T47D (cell line): Measurements from ENCODE around the gene LYRM1.

Source experiments
- DNase-seq, 2 experiments: peaks; one replicate each; pipeline versions ENCODE4 v3.0.0 to v3.0.0-alpha.2; 2011 to 2012; ENCODE audit warnings: low read depth in 1 of 2, low spot score in 1 of 2
- JUND ChIP-seq: IDR thresholded peaks from 2 replicates; pipeline ENCODE4 v1.6.1; 2012; ENCODE audit warnings: low read depth
- in situ Hi-C: cut with HindIII; loops from 2 replicates; pipeline ENCODE4 v1.10.0; 2016; ENCODE audit warnings: low sequenced_read_pairs, low pct_unique_long_range_greater_than_20kb

The LYRM1 gene

DNA sequence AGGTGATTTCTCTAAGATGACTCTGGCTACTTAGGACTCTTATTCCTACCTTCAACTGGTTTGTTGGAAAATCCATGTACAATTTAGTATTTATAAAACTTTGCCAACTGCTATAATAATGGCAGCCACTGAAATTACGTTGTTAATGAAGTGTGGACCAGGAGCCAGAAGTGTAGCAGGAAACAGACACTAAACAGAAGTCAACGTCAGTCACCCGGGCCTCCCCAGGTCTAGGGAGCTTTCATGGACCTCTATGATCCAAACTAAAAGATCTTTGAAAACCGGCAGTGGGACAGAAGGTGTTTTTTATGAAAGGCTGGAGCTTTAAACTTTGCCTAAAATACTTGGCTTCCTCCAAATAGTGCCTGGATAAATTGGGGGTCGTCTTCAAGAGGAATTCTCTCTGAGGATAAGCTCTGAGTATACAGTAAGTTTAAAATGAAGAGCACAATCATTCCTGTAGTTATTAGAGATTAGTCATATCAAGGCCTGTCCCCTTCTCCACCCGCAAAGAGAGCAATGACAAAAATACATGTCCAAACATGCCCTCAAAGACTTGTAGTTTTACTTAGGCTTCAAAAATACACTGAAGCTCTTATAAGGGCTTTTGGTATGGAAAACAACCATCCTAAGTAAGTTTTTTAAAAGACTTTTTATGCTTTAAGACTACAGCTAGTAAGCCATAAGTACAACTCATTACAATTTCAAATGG lies 35.0 kb upstream of the LYRM1 start:
- no peak for TF ChIP-seq JUND
- in situ Hi-C loops, result no loop called here
- no peak for DNase-seq

DNA sequence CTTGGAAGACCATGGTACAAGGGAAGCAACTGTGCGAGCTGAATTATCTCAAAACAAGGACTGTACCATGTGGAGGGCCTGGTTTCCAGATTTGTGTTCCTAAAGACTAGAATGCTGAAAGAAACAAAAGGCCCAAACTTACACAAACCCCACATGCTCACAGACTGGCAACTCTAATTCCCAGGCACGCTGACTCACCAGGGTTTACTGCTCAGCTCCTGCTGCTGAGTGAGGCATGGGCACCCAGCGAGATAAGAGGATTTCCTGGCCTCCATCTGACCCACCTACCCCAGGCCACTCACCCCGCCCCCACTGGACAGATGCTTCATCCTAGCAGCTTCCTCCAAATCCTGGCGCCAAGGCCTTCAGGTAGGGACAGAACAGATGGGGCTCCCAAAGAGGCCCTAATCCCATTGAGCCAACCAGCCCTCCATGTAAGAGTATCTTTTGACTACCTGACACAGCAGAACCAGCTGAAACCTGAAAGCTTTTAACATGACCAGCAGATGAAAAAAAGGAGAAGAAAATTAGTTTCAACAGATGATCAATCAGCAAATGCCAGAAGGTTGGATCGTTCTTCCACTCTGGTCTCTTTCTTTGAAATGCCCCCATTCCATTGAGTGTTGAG lies 34.3 kb upstream of the LYRM1 start:
- DNase-seq, result no peak
- in situ Hi-C loops, result no loop called here
- TF ChIP-seq JUND, result no peak

DNA sequence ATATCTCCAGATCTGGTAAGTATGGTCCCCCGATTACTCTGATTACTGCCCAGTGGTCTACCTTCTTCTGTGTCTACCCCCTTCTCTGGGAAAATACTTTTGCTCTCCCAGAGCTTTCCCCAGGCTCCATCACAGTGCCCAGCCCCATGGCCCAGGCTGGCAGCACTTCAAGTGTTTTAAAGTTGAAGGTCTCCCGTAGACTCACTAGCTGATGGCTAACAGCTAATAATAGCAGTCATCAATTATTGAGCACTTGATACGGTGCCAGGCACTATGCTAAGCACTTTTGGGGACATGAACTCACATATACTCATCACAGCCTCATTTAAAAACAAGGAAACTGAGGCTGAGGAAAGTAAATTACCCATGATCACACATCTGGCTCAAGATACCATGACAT lies 33.8 kb upstream of the LYRM1 start:
- no peak for DNase-seq
- no peak for TF ChIP-seq JUND
- in situ Hi-C loops, result no loop called here

DNA sequence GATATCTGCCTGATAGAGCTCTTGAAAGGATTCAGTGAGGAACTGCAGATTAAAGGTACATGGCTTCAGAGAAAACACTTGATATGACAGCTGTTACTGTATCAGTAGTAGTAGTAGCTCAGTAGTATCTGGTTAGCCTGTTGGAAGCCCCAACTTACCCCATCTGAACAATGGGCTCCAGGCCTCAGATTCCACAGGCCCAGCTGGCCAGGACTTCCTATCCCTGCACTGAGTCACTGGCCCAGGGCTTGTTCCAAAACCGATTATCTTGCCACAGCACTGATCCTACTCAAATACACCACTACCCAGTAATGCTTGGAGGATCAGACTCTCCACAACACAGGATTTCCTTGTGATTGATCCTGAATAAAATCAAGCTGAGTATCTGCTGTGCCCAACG lies 33.0 kb upstream of the LYRM1 start:
- in situ Hi-C loops, result no loop called here
- no peak for DNase-seq
- no peak for TF ChIP-seq JUND

DNA sequence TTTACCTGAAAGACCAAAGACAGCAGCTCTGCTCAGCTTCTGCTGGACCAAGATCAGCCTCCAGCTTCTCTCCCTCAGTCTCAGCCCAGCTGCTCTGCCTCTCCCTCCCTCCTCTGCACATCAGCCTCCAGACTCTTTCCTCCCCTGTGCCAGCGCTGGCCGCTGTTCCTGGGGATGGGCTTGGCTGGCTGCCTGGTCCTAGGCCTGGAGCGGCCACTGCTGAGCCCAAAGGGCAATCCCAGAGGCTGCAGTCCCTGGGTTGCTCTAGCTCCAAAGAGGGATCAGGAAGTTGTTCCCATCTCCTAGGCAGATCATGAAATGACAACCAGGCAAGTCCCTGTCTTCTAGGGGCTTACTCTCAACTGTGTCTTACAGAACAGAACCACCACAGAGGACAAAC lies 31.7 kb upstream of the LYRM1 start:
- no peak for TF ChIP-seq JUND
- in situ Hi-C loops, result no loop called here
- no peak for DNase-seq

DNA sequence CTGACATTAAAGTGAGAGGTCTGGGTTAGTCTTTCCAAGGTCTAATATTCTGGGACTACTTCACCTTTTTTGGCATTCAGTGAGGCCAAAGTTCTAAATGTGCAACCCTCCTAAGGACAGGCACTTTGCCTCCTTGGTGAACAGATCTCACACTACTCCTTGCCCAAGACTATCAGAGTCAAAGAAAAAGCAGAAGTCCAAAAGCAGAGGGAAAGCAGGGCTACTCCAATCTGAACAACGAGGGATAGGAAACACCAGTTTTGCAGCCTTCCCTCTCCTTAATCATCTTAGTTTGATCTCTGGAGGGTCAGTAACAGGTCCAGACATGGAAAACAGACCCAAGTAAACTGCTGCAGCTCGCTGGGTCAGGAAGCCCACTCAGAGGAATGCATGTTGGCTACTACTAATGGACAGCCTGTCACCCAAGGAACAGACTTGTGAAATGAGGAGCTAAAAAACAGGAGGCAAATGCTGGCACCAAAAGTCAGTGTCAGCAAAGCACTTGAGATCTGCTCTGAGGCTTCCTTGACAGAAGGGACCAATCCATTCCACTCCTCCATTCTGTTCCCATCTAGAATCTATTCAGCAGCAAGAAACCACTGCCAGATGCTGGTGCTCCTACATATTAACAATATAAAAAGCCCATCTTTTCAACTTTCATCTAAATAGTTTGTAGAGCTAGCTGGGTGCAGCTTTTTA lies 30.3 kb upstream of the LYRM1 start:
- in situ Hi-C loops, result no loop called here
- TF ChIP-seq JUND, result no peak
- no peak for DNase-seq

DNA sequence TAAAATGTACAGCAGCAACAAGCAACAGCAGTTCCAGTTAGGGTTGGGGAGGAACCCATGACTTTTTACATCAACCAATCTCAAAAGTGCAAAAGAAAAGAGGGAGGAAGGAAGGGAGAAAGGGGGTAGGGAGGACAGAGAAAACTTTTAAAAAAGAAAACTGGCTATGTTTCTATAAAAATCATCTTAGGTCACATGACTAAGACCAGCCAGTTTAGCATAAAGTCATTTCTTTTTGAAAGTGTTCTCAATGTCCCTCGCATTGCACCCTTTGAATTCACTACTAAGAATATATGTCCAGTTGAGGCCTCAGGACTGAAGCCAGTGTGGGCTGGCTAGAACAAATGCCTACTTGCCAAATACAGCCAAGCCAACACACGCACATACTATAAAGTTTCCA lies 29.3 kb upstream of the LYRM1 start:
- in situ Hi-C loops, result no loop called here
- DNase-seq, result no peak
- no peak for TF ChIP-seq JUND

DNA sequence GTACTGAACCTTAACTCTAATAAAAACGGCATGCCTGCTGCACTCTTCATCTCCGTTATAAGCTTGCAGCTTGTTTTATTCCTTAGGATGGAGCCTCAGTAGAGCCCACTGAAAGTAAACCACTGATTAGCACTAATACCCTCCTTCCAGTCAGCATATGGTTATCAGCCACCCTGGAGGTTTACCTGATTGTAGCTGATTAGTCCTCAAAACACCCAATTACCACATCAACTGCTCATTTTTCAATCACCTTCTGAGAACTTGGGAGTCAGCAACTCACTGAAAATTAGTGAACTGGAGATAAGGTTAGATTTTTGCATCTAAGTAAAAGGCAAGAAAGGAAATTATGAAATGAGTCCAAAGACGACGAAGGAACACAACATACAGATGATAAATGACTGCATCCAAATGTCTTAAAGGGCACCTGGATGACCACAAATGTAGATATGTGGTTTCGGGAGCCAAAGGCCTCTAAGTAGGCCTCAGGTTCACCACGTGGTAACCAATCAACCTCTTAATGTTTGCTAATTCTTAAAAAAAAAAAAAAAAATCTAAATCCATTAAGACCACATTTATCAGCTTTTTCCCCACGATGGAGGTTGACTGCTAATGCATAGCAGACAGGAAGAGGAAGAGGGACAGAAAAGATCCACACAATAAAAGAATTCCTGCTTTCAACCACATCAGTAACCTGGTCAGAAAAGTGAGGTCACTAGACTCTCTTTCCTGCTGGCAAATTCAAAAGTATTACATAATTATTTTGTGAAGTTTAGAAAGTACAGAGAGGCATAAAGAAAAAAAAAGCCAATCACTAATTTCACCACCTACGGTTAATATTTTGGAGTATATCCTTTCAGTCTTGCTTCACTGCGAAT lies 28.4 kb upstream of the LYRM1 start:
- in situ Hi-C loops, result no loop called here
- no peak for TF ChIP-seq JUND
- DNase-seq, result no peak

DNA sequence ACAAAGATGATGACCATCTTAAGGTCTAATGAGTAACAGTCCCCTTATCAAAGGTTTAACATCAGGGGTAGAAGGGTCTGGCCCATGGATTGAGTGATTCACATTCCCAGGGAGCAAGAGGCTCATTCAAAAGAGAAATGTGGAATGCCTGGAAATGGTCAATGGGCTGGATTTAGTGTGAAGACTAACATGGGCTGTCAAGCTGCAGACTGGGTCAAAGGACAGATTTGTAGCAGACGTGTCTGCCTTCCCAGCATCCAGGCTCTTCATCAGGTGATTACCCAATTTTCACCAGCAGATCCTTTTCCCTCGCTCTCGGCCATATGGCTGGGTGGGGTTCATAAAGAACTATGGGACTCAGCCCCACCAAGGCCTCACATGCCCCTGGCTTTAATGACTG lies 27.2 kb upstream of the LYRM1 start:
- in situ Hi-C loops, result no loop called here

DNA sequence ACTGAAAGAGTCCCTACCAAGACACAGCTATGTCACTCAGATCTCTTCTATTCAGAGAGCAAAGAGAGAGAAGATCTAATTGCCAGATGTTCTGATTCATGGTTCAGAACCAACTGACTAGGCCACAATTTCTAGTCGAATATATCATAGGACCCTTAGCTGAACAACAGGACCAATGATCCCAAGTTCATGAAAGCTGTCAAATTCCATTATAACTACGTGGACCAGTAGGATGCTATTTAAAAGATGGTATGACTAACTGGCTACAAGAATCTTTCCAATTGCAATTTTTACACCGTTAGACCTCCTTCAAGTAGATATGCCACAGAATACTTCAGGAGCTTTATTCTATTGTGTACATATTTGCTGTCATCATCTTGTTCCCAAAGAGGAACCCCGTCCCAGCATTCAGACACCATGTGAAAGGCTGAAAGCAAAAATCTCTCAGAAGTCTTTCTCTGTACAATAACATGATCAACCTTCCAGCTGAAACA lies 26.4 kb upstream of the LYRM1 start:
- in situ Hi-C loops, result no loop called here
- DNase-seq, result no peak
- TF ChIP-seq JUND, result no peak

More for the DNA sequence above, 27.2 kb upstream of the LYRM1 start:
- DNase-seq, result no peak
- TF ChIP-seq JUND, result no peak

DNA sequence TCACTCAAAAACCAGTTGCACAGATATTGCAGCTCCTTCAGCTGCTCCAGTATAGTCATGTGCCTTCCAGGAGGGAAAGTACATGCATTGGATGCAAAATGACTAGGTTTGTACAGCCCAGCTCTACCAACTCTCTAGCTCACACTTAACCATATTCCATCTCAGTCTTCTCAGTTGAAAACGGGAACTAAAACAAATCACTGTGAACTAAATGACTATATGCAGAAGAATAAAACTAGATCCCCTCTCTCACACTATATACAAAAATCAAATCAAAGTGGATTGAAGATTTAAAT lies 25.3 kb upstream of the LYRM1 start:
- DNase-seq, result no peak
- in situ Hi-C loops, result no loop called here
- no peak for TF ChIP-seq JUND

DNA sequence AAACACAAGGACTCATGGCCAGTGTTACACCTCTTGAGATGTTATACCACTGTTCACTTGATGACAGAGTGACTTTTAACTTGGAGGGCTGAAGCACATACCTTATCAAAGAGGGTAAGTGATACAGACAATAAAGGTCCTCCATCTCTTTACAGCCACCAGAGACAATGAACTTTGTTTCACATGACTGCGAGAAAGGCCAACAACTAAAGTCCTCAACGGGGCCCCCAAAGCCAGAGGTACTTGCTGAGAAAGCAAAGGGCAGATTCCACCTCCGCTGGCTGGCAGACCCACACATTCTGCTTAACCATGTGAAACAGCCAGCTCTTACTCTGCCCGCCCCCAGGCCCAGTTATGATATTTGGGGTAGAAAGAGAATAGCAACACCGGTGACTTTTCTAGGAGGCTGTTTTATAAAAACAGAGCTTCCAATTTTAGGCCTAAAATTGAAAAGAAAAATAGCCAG lies 21.9 kb upstream of the LYRM1 start:
- DNase-seq, result no peak
- no peak for TF ChIP-seq JUND
- in situ Hi-C loops, result no loop called here
